HEK293 (cell line): ENCODE measurements around the gene IPO11.

Experiments used
- CTCF ChIP-seq: fragments of 450-650 bp; formaldehyde crosslinking; IDR thresholded peaks from 2 replicates; pipeline ENCODE4 v1.5.1; 2016; ENCODE audit warnings: missing biosample characterization, missing genetic modification characterization
- HOXC10 ChIP-seq: sonication (generic); formaldehyde crosslinking; IDR thresholded peaks from 2 replicates; pipeline ENCODE4 v1.8.1; 2023; ENCODE audit warnings: mild to moderate bottlenecking, missing genetic modification reagents
- PRDM1 ChIP-seq: fragments of 450-650 bp; formaldehyde crosslinking; IDR thresholded peaks from 2 replicates; pipeline ENCODE4; 2016; ENCODE audit warnings: missing biosample characterization, missing genetic modification characterization
- ZNF133 ChIP-seq: fragments of 450-650 bp; formaldehyde crosslinking; IDR thresholded peaks from 2 replicates; pipeline ENCODE4 v1.5.1; 2016; ENCODE audit warnings: missing biosample characterization, missing genetic modification characterization
- ZNF140 ChIP-seq: fragments of 450-650 bp; formaldehyde crosslinking; IDR thresholded peaks from 2 replicates; pipeline ENCODE4 v1.5.1; 2016; ENCODE audit warnings: missing biosample characterization, missing genetic modification characterization
- ZNF211 ChIP-seq: fragments of 450-650 bp; formaldehyde crosslinking; IDR thresholded peaks from 2 replicates; pipeline ENCODE4 v1.5.1; 2016; ENCODE audit warnings: low read depth, missing biosample characterization, missing genetic modification characterization
- ZNF248 ChIP-seq: fragments of 450-650 bp; formaldehyde crosslinking; IDR thresholded peaks from 2 replicates; pipeline ENCODE4 v1.5.1; 2017; ENCODE audit warnings: missing biosample characterization, missing genetic modification characterization
- ZNF777 ChIP-seq: fragments of 450-650 bp; formaldehyde crosslinking; IDR thresholded peaks from 2 replicates; pipeline ENCODE4 v1.5.1; 2017; ENCODE audit warnings: missing biosample characterization, missing genetic modification characterization, borderline replicate concordance
- ZXDB ChIP-seq: fragments of 450-650 bp; formaldehyde crosslinking; IDR thresholded peaks from 2 replicates; pipeline ENCODE4 v1.5.1; 2016; ENCODE audit warnings: missing biosample characterization, missing genetic modification characterization
- TF ChIP-seq, protein P1 (sequence below): fragments of 450-650 bp; formaldehyde crosslinking; IDR thresholded peaks from 2 replicates; pipeline ENCODE4 v1.5.1; 2017; ENCODE audit warnings: missing biosample characterization, mild to moderate bottlenecking, missing genetic modification characterization, moderate library complexity

DNA sequence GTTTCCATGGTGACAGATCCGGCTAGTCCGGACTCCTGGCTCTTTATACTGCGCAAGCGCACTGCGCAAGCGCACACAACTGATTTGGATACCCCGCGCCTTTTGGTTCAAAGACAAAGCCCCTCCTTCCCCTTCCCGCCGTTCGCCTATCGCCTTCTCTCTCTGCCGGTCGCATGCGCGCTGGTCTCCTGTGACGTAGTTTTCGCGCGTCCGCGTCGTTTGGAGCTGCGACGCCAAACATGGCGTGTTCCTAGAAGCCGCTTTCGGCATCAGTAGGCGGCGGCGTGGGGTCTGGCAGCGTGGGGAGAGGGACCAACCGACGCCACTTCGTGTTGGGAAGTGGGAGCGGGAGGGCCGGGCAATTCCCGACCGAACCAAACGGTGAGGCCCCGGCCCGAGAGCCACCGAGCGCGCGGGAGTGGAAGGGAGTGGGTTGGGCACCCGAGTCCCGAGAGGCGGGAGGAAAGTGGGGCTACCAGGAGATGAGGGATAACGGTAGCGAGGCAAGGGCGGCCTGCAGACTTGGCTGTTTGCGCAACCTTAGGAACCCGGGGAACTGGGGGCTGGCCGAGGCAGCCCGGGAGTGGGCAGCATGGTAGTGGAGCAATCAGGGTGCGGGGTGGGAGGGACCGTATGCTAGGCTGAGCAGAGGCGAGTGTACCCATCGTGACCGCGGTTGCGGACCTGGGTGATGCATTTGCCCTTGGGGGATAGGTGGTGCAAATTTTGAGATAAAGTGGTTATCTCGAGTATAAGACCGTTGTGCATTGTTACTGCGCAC lies at the start of gene IPO11:
- TF ChIP-seq, protein P1, sequence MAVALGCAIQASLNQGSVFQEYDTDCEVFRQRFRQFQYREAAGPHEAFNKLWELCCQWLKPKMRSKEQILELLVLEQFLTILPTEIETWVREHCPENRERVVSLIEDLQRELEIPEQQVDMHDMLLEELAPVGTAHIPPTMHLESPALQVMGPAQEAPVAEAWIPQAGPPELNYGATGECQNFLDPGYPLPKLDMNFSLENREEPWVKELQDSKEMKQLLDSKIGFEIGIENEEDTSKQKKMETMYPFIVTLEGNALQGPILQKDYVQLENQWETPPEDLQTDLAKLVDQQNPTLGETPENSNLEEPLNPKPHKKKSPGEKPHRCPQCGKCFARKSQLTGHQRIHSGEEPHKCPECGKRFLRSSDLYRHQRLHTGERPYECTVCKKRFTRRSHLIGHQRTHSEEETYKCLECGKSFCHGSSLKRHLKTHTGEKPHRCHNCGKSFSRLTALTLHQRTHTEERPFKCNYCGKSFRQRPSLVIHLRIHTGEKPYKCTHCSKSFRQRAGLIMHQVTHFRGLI, result no peak; the same call in 1 of the 2 replicates
- TF ChIP-seq HOXC10 (CRISPR knock-in tag), result no peak
- peak; percentile 68 for TF ChIP-seq CTCF (tag by site-specific recombination)
- TF ChIP-seq ZNF248, result no peak
- TF ChIP-seq ZNF777 (tag by site-specific recombination), result no peak
- TF ChIP-seq ZNF133 (tag by site-specific recombination), result no peak
- TF ChIP-seq PRDM1, result no peak
- no peak for TF ChIP-seq ZNF140
- TF ChIP-seq ZXDB, result peak; percentile 77
- no peak for TF ChIP-seq ZNF211 (tag by site-specific recombination)
